SK-N-SH treated with all-trans-retinoic acid at 6 μM for 48 hours (cell line): ENCODE measurements around the gene MUC5AC.

ENCODE experiments used
- CREB5 ChIP-seq: fragments of 250-450 bp; sonication (Bioruptor Pico); IDR thresholded peaks from 2 replicates; pipeline ENCODE4 v1.5.1; 2020; ENCODE audit warnings: low read depth, mild to moderate bottlenecking, moderate library complexity
- GLIS3 ChIP-seq: fragments of 250-450 bp; sonication (Bioruptor Pico); IDR thresholded peaks from 2 replicates; pipeline ENCODE4 v1.5.0; 2020; ENCODE audit warnings: mild to moderate bottlenecking, moderate library complexity

DNA sequence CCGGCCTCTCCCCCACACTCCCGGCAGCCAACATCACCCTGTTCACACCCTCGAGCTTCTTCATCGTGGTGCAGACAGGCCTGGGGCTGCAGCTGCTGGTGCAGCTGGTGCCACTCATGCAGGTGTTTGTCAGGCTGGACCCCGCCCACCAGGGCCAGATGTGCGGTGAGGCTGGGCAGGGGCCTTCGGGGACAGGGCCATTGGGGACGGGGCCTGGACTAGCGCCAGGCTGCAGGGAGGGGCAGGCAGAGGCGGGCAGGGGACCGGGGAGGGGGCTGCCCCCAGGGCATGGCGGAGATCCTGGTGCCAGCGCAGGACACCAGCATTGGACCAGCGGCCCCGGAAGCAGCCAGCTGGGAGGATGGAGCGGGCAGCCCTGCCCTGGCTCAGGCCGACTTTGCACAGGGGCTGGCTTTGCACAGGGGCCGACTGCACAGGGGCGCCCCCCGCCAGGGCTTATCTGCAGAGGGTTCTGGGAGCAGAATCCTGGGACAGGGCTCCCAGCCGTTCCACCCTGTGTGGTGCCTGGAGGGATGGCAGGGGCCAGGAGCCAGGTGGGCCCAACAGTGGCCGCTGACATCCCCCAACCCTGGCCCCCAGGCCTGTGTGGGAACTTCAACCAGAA, 73.8 kb downstream of the MUC5AC start:
- TF ChIP-seq CREB5 (no peak), GLIS3 (no peak)
